GM12872 (cell line): ENCODE data around the gene CCDC146.

Source experiments
- TF ChIP-seq, protein P1 (sequence below): IDR thresholded peaks from 3 replicates; pipeline ENCODE4 v1.5.1; 2011; ENCODE audit warnings: low read depth, mild to moderate bottlenecking, low read length, moderate library complexity; ENCODE audit not compliant: insufficient read depth

CCDC146 gene

DNA sequence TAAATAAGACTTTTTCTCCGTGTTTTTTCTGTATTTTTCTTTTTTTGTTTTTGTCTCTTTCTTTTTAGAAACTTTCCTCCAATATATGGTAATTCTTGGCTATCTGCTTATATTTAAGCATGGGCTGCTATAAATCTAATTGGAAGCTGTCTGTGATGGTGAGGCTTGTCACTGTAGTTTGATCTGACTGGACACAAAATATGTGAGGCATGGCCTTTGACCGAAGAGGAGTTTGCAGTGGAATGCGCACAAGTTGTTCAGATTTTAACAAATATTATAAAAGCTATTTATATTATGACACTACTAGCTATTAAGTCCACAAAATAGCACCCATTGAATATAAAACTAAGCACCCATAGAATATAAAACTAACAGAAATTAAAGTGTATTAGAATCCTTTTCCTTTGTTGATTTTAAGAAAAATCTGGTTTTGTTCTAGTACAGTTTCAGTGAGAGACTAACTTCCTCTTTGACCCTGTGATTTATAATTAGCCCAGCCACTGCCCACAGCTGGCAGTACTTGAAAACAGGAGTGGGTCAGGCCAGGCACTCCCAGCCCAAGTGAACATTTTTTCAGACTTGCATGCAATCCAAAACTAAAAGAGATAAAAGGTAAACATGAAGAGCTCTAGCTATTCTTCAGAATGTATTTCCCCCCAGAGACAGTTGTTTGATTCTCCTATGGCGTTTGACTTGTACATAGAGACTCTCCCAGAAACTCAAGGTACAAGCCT, 147.1 kb downstream of the CCDC146 start:
- TF ChIP-seq, protein P1, sequence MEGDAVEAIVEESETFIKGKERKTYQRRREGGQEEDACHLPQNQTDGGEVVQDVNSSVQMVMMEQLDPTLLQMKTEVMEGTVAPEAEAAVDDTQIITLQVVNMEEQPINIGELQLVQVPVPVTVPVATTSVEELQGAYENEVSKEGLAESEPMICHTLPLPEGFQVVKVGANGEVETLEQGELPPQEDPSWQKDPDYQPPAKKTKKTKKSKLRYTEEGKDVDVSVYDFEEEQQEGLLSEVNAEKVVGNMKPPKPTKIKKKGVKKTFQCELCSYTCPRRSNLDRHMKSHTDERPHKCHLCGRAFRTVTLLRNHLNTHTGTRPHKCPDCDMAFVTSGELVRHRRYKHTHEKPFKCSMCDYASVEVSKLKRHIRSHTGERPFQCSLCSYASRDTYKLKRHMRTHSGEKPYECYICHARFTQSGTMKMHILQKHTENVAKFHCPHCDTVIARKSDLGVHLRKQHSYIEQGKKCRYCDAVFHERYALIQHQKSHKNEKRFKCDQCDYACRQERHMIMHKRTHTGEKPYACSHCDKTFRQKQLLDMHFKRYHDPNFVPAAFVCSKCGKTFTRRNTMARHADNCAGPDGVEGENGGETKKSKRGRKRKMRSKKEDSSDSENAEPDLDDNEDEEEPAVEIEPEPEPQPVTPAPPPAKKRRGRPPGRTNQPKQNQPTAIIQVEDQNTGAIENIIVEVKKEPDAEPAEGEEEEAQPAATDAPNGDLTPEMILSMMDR: no peak

DNA sequence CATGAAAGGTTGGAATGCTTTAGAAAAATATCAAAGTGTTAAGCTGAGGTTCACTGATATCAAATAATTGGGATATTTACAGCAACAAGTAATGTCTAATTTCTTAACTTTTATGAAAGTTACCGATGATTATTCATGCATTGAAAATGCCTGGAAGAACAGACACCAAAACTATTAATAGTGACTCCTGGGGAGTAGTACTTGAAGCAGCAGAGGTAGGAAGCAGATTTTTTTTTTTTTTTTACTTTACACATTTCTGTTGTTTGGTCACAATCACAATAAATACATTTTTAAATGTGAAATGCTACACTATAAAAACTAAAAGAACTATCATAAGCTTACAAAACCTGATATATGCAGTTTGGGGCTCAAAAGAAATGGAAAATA, 147.7 kb downstream of the CCDC146 start:
- TF ChIP-seq, protein P1: no peak

DNA sequence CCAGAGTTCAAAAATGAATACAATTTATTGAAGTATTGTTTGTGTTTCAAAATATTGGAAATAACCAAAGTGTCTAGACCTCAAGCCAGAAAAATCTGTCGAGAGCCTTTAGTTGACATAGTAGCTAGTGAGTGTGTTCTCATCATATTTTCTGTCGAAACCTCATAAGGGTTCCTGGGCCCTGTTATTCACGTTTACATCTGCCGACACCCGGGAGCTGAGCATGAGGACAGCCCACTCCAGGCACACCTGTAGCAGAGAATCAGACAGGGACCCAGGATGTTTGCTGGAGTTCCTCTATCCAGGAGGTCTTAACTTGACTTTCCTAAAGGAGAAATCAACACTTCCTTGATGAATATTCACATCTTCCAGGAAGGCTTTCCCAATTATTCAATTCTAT, 149.4 kb downstream of the CCDC146 start:
- TF ChIP-seq, protein P1: no peak

GRCh38 chr7:77276120-77276519, 153.7 kb downstream of the CCDC146 start:
- TF ChIP-seq, protein P1: no peak

DNA sequence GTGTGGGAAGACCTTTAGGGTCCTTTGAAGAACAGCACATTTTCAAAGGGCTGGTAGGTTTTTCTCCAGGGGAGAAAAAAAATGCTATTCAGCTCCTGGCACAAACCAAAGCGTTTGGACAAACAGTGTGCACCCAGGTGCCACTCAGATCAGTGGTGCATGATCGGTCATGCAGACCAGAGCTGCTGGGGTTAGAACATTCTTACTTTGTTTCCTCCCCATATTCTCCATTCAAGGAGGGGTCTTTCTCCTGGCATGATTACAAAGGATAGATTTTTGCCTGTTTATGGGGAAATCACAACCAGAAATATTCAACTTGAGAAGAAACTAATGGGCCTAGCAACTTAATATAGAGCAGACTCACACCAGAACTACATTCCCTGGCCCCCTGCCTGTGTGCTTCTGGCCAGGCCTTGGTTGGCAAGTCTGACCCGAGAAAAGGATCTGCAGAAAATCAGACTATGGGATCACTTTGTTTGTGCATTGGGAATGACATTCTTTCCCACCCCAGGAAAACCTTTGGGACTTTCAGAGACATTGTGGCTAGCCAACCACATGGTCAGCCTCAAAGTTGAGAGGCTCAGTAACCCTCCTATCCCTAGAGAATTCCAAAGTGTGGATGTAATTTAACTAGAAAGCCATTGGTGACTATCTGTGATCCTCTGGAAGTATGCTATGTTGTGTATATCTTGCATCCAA, 159.5 kb downstream of the CCDC146 start:
- TF ChIP-seq, protein P1: no peak

DNA sequence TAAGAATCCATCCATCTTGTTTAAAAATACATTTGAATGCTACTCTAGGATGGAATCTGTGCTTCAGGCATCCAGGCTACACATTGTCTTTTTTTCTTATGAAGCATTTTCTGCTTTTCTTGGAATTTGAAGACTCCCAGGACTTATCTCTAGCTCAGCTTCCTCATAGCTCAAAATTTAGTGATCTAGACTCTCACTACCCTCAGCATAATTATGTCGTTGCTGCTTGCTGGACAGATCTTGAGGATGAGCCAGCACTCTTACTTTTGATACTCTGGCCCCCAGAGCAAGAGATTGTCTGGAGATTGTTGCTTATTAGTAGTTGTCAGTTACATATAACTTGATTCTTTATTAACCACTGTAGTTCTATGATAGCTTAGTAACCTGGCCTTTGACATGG, 160.5 kb downstream of the CCDC146 start:
- TF ChIP-seq, protein P1: no peak

DNA sequence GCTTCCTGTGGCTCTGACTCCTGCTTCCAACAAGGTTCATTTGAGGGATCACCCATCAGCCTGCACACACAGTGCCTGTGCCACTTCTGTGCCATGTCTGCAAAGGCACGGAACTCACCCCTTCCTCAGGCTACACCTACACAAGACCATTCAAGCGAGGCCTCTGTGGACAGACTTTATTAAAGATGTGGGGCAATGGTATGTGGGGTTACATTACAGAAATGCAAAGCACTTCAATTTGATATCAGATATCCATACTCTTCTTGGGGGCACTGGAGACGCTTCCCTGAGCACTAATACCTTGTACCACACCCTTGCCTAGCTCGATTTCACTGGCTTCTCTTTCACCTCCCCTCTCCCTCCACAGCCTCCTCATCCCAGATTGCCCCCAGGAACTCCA, 161.6 kb downstream of the CCDC146 start:
- TF ChIP-seq, protein P1: no peak
